Activated naive CD8-positive, alpha-beta T cell treated with anti-CD3 and anti-CD28 coated beads for 36 hours (primary cell): ENCODE measurements around the gene OR11H6. TPM values are rescaled to one million over a fixed set of nuclear protein-coding genes. Genes with fewer than 3 reads are reported as not detected.
"Not testable (repeated sequence)": the region's sequence is repeated elsewhere in the genome, so short reads cannot be mapped to it uniquely, and the experiment has no call there.

Experiments
- DNase-seq: peaks from one replicate; pipeline ENCODE4 v3.0.0; 2021
- H3K27ac Mint-ChIP-seq: one replicate; pipeline ENCODE4 v1.8.0; 2022; ENCODE audit warnings: mild to moderate bottlenecking, moderate library complexity, mixed read lengths
- H3K27me3 Mint-ChIP-seq: one replicate; pipeline ENCODE4 v1.8.0; 2022; ENCODE audit warnings: mild to moderate bottlenecking, mixed read lengths
- H3K36me3 Mint-ChIP-seq: one replicate; pipeline ENCODE4 v1.8.0; 2021; ENCODE audit warnings: mild to moderate bottlenecking, mixed read lengths
- H3K4me1 Mint-ChIP-seq: one replicate; pipeline ENCODE4 v1.8.0; 2021; ENCODE audit warnings: mixed read lengths
- H3K4me3 Mint-ChIP-seq: one replicate; pipeline ENCODE4 v1.8.0; 2022; ENCODE audit warnings: mild to moderate bottlenecking, moderate library complexity, mixed read lengths
- H3K9me3 Mint-ChIP-seq: one replicate; pipeline ENCODE4 v1.8.0; 2022; ENCODE audit warnings: mixed read lengths
- total RNA-seq, 2 experiments: library from RNA; stranded (reverse); gene quantifications; one replicate each; pipeline ENCODE4 v1.2.3, GENCODE V29; 2021

OR11H6 gene
- total RNA-seq, 2 experiments from 2014 or later = not detected

GRCh38 chr14:20209595-20209994 is 13.9 kb upstream of the OR11H6 start:
- no peaks in the 10 kb centered on the region for H3K9me3 Mint-ChIP-seq
- DNase-seq = no peak
- no peak overlapping the region for H3K4me3 Mint-ChIP-seq
- H3K4me1 Mint-ChIP-seq = no peaks in the 10 kb centered on the region
- H3K36me3 Mint-ChIP-seq = no peaks in the 10 kb centered on the region
- no peak overlapping the region for H3K27ac Mint-ChIP-seq
- H3K27me3 Mint-ChIP-seq = peaks cover 4% of the 10 kb centered on the region

GRCh38 chr14:20212406-20212805 is 11.1 kb upstream of the OR11H6 start:
- not testable (repeated sequence) for H3K27ac Mint-ChIP-seq, H3K4me1 Mint-ChIP-seq, DNase-seq, H3K27me3 Mint-ChIP-seq, H3K9me3 Mint-ChIP-seq, H3K36me3 Mint-ChIP-seq, H3K4me3 Mint-ChIP-seq

- Mint-ChIP-seq H3K27me3 (peaks cover 8% of the 10 kb centered on the region), H3K4me1 (no peaks in the 10 kb centered on the region), H3K36me3 (no peaks in the 10 kb centered on the region), H3K4me3 (no peak overlapping the region), H3K27ac (no peak overlapping the region), H3K9me3 (no peaks in the 10 kb centered on the region)
- DNase-seq = no peak
Observed at GRCh38 chr14:20215196-20215595, 8.3 kb upstream of the OR11H6 start.

GRCh38 chr14:20219033-20219432 is 4.5 kb upstream of the OR11H6 start:
- H3K4me3 Mint-ChIP-seq = no peak overlapping the region
- no peak overlapping the region for H3K27ac Mint-ChIP-seq
- no peaks in the 10 kb centered on the region for H3K36me3 Mint-ChIP-seq
- peaks cover 7% of the 10 kb centered on the region for H3K27me3 Mint-ChIP-seq
- DNase-seq = no peak
- H3K9me3 Mint-ChIP-seq = no peaks in the 10 kb centered on the region
- no peaks in the 10 kb centered on the region for H3K4me1 Mint-ChIP-seq

- DNase-seq = no peak
- Mint-ChIP-seq H3K4me3 (no peak within 1 kb of the TSS), H3K9me3 (peaks cover 13% of the 10 kb centered on the region), H3K4me1 (no peaks in the 10 kb centered on the region), H3K27me3 (peaks cover 9% of the 10 kb centered on the region), H3K27ac (no peak within 1 kb of the TSS), H3K36me3 (no peaks in the 10 kb centered on the region)
Observed at GRCh38 chr14:20228681-20229080, 5.2 kb downstream of the OR11H6 start, which contains the start of gene OR11H7. OR11H7 (plus strand) TSS chr14:20228981.

- not testable (repeated sequence) for H3K9me3 Mint-ChIP-seq, H3K4me3 Mint-ChIP-seq, H3K36me3 Mint-ChIP-seq, H3K27me3 Mint-ChIP-seq, H3K27ac Mint-ChIP-seq, H3K4me1 Mint-ChIP-seq, DNase-seq
Observed at GRCh38 chr14:20235415-20235814, 11.9 kb downstream of the OR11H6 start.

- Mint-ChIP-seq H3K9me3 (peaks cover 8% of the 10 kb centered on the region), H3K27me3 (no peaks in the 10 kb centered on the region), H3K4me3 (no peak overlapping the region), H3K27ac (no peak overlapping the region), H3K4me1 (no peaks in the 10 kb centered on the region), H3K36me3 (peaks cover 5% of the 10 kb centered on the region)
- no peak for DNase-seq
Observed at GRCh38 chr14:20247646-20248246, 24.2 kb downstream of the OR11H6 start.

- Mint-ChIP-seq H3K4me1 (no peaks in the 10 kb centered on the region), H3K4me3 (no peak overlapping the region), H3K27ac (no peak overlapping the region), H3K27me3 (no peaks in the 10 kb centered on the region), H3K36me3 (peaks cover 7% of the 10 kb centered on the region), H3K9me3 (no peaks in the 10 kb centered on the region)
- DNase-seq = no peak
Observed at GRCh38 chr14:20262642-20263128, 39.2 kb downstream of the OR11H6 start.

- not testable (repeated sequence) for H3K4me1 Mint-ChIP-seq, H3K4me3 Mint-ChIP-seq, H3K36me3 Mint-ChIP-seq, H3K27me3 Mint-ChIP-seq, DNase-seq, H3K9me3 Mint-ChIP-seq, H3K27ac Mint-ChIP-seq
Observed at GRCh38 chr14:20264361-20264760, 40.9 kb downstream of the OR11H6 start.

- H3K36me3 Mint-ChIP-seq = peaks cover 52% of the 10 kb centered on the region
- no peak overlapping the region for H3K4me3 Mint-ChIP-seq
- DNase-seq = no peak
- peaks cover 8% of the 10 kb centered on the region for H3K4me1 Mint-ChIP-seq
- no peaks in the 10 kb centered on the region for H3K27me3 Mint-ChIP-seq
- H3K9me3 Mint-ChIP-seq = peaks cover 33% of the 10 kb centered on the region
- no peak overlapping the region for H3K27ac Mint-ChIP-seq
Observed at GRCh38 chr14:20274062-20274461, 50.6 kb downstream of the OR11H6 start.

Other genes with a start within 250 kb of the OR11H6 start
- gene OR4K15, start 248.1 kb upstream of the OR11H6 start, total RNA-seq = not detected
- not detected for gene OR4Q2, start 221.5 kb upstream of the OR11H6 start, total RNA-seq
- not detected for gene OR4K14, start 204.4 kb upstream of the OR11H6 start, total RNA-seq
- not detected for gene OR4K13, start 187.7 kb upstream of the OR11H6 start, total RNA-seq
- gene OR4L1, start 163.7 kb upstream of the OR11H6 start, total RNA-seq = not detected
- gene OR4K17, start 113.0 kb upstream of the OR11H6 start, total RNA-seq = not detected
- gene OR4N5, start 84.9 kb upstream of the OR11H6 start, total RNA-seq = not detected
- gene OR11G2, start 32.8 kb upstream of the OR11H6 start, total RNA-seq = not detected
- gene OR11H7, start 5.3 kb downstream of the OR11H6 start, total RNA-seq = not detected
- gene OR11H4, start 15.6 kb downstream of the OR11H6 start, total RNA-seq = not detected
- gene TTC5, start 82.2 kb downstream of the OR11H6 start, total RNA-seq = 10 to 100 TPM; 27.5 to 27.7 TPM
- gene CCNB1IP1, start 109.6 kb downstream of the OR11H6 start, total RNA-seq = 10 to 100 TPM; 70.5 to 73.1 TPM
- gene PARP2, start 119.9 kb downstream of the OR11H6 start, total RNA-seq = 10 to 100 TPM; 42.9 to 46.5 TPM
- gene TEP1, start 189.8 kb downstream of the OR11H6 start, total RNA-seq = 10 to 100 TPM; 21.6 to 22.1 TPM
- gene KLHL33, start 212.5 kb downstream of the OR11H6 start, total RNA-seq = under 1 TPM; 0.50 to 0.68 TPM
- 10 to 100 TPM; 59.0 to 59.2 TPM for gene OSGEP, start 231.1 kb downstream of the OR11H6 start, total RNA-seq
- gene APEX1, start 231.5 kb downstream of the OR11H6 start, total RNA-seq = 100 to 1,000 TPM; 253 to 277 TPM
- 10 to 100 TPM; 27.6 to 28.7 TPM for gene PIP4P1, start 237.7 kb downstream of the OR11H6 start, total RNA-seq
- gene PNP, start 245.7 kb downstream of the OR11H6 start, total RNA-seq = 100 to 1,000 TPM; 227 to 230 TPM